ENCODE results near the gene NME5.

- no peak for TF ChIP-seq CTCF (conservative IDR thresholded peaks at IDR 0.05)
- no peak for TF ChIP-seq EZH2 (IDR thresholded peaks at IDR 0.05; ENCODE audit: low read depth)
These were observed 10.9 kb downstream of the NME5 start for GRCh38 chr5:138128334-138128733.

Measured in PC-9 (cell line).